Measurements from ENCODE around the gene FRMD7.
"Not testable (repeated sequence)": the region's sequence is repeated elsewhere in the genome, so short reads cannot be mapped to it uniquely, and the experiment has no call there.

FRMD7 gene

DNA sequence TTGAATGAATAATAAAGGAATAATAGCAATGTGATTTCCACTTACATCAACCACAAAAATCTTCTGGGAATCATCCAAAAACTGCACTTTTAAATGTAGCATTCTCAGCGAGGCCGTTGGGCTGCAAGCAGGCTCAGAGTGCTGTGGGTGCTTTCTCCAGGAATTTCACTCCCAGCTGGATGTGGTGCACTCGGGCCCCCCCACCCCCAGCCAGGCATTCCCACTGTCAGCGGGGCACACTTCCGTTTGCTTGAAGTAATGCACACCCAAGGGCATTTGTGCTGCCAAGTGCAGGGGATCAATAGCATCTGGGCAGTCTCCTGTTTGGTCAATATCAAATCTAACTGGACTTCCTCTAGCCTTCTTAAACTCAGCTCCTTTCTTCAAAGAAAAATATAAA is at the start of gene FRMD7:
Gene FRMD7 (minus strand): TSS at position 278 of the 400 bp plus-strand sequence. CDS start 176 bp downstream, at position 102.
- DNase-seq: no peak

DNA sequence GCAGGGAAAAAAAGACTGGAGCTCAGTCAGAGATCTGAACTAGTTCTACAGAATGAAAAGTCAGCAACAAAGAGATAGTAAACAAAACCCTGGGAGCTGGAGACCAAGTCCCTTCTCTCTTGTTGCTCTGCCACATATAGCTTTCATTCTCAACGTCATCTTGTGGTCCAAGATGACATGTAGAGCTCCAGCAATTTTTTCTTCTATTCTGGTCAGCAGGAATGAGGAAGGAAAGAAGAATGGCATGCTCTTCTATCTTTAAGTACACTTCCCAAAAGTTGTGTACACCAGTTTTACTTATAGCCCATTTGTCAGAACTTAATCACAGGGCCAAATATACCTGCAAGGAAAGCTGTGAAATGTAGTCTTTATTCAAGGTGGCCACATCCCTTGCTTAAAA is 45.8 kb upstream of the FRMD7 start:
- no peak for DNase-seq

DNA sequence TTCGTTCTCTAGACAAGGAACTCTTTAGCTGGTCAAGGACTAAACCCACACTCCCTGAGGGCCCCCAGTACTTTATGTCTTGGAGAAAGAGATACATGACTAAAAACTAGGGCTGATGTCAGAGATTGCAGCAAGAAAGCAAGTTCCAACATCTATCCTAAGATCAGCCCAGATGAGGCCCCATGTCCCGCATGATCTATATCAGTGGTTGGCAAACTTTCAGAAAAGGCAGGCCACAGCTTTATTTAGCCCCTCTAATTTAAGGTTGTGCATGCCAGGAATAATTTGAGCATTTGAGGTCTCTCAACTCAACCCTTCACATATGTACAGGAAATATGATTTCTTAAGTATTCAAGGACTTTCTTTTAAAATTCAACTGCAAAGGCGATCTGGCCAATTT is 44.1 kb upstream of the FRMD7 start:
- DNase-seq: no peak

DNA sequence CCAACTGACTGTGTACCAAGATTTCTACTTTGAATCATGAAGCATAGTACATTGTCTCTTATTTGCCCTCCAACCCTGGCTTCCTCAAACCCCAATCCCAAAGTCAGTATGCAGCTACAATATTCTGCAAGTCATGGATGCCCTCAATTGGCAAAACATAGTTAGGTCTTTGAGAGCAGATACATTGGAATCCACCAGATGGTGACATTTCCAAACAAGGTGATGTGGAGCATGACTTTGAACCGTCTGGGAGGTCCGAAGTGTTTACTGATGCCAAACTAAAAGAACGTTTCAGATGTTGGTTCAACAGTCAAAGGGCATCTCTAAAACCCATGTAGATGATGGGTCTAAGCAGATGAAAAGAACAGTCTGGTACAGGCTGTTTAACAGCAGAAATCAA is 43.7 kb upstream of the FRMD7 start:
- DNase-seq: no peak

GRCh38 chrX:132169554-132169953 is 41.7 kb upstream of the FRMD7 start:
- no peak for DNase-seq

- no peak for DNase-seq
Measured at GRCh38 chrX:132165651-132166050, 37.8 kb upstream of the FRMD7 start.

GRCh38 chrX:132165005-132165404 is 37.2 kb upstream of the FRMD7 start:
- no peak for DNase-seq

DNA sequence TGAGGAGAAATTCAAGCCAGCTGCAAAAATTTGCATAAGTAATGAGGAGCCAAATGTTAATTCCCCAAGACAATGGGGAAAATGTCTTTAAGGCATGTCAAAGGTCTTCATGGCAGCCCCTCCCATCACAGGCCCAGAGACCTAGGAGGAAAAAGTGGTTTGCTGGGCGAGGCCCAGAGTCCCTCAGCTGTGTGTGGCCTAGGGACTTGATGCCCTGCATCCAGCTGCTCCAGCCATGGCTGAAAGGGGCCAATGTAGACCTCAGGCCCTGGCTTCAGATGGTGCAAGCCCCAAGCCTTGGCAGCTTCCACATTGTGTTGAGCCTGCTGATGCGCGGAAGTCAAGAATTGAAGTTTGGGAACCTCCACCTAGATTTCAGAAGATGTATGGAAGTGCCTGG is 35.3 kb upstream of the FRMD7 start:
- DNase-seq: not testable (repeated sequence)

GRCh38 chrX:132153166-132153565 is 25.3 kb upstream of the FRMD7 start:
- no peak for DNase-seq

DNA sequence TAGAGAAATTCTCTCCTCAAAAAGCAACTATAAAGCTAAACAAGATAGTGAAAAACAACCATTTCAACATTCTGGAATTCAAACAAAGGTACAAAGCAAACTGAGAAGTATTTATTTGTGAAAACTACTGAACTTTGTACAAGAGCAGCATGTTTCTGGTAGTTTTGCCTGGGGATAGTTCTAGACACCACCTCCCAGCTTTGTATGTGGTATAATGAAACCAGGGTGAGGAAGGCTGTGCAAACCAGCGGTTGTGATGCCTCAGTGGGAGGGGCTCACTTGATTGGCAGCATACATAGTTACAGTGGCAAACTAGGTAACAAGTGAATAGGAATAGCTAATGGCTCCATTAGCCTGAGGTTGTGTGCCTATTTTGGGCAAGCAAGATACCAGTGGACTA is 18.6 kb upstream of the FRMD7 start:
- DNase-seq: no peak

DNA sequence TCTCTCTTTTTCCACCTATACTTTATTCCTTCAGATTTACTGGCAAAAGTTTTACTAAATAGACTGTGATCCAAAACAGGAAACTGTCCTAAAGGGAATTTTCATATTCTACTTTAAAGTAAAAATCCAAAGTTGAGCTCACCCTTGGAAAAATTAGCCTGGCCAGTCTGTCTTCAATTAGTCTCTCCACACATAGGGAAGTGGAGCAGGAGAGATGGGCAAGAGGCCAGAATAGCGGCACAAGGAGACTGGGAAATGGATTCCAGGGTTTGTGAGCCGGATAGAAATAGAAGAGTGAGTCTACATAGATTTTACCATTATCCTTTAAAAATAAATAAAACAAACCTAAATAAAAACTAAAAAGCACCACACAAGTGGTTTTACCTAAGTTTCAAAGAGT is 16.2 kb upstream of the FRMD7 start:
- no peak for DNase-seq

- no peak for DNase-seq
Measured at GRCh38 chrX:132125906-132126305, 1.9 kb downstream of the FRMD7 start.

DNA sequence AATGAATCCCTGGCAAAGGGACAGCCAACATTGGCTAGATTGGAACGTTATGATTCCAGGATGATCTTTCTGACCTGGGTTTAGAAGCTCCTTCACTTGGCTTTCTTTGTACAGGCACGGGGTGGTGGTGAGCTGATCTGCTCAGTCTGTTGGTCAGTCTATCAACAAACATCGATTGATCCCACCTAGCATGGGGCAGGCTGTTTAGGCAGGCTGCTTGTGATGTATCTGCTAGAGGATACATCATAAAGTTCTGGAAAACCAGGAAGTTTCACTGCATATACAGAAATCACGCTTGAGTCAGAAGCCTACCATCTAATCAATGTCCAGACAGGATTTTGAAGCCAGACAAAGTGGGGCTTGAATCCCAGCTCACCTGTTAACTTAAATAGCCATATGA is 6.9 kb downstream of the FRMD7 start:
- DNase-seq: no peak

GRCh38 chrX:132119821-132120515 is 7.9 kb downstream of the FRMD7 start:
- no peak for DNase-seq

DNA sequence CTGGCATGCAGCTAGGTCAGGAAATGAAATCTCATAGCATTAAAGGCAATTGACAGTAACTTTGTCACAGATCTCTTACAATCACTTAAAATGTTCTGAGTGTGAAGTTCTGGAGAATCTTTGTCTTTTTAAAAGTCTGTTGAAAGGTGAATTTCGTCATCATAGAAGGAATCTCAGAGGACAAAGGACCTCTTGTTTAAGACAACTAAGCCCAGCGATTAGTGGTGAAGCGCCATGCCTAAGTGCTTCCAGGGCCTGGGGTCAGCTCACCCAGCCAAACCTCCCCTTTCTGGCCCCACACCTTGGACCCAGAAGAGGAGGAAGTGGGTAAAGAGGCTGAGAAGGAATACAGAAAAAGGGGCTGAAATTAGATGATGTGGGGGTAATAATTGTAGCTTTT is 8.5 kb downstream of the FRMD7 start:
- DNase-seq: no peak

DNA sequence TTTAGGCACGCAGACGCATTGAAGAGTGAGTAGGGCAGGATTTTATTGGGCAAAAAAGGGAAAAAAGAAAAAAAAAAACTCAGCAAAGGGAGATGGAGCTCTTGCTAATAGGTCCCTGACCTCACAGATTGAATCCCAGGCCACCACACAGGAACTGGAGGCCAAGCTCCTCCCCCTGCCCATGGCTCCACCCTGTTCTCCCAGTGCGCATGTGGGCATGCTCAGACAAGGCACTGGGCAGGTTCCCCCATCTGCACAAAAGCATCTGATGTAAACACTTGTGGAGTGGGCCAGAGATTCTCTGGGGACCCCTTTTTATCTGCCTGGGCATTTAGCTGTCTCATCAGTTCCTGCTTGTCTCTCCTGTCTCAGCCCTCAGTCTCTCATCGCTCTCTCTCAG is 9.5 kb downstream of the FRMD7 start:
- DNase-seq: no peak

- DNase-seq: no peak
Measured at GRCh38 chrX:132115792-132116191, 12.0 kb downstream of the FRMD7 start.

GRCh38 chrX:132114607-132115006 is 13.2 kb downstream of the FRMD7 start:
- no peak for DNase-seq

DNA sequence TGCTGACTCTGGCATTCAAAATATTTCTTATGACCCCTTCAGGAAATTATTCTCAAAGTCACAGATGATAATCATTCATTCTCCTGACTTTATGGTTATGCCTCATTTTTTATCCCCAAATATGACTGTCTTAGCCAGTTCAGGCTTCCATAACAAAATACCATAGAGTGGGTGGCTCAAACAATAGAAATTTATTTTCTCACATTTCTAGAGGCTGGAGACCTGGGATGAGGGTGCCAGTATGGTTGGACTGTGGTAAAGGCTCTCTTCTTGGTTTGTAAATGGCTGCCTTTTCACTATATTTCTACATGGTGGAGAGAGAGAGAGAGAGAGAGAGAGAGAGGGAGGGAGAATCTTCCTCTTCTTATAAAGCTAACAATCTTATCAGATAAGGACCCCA is 20.5 kb downstream of the FRMD7 start:
- no peak for DNase-seq

- DNase-seq: no peak
Measured at GRCh38 chrX:132101799-132102198, 26.0 kb downstream of the FRMD7 start.

GRCh38 chrX:132101206-132101605 is 26.6 kb downstream of the FRMD7 start:
- no peak for DNase-seq

GRCh38 chrX:132098704-132099103 is 29.1 kb downstream of the FRMD7 start:
- not testable (repeated sequence) for DNase-seq

DNA sequence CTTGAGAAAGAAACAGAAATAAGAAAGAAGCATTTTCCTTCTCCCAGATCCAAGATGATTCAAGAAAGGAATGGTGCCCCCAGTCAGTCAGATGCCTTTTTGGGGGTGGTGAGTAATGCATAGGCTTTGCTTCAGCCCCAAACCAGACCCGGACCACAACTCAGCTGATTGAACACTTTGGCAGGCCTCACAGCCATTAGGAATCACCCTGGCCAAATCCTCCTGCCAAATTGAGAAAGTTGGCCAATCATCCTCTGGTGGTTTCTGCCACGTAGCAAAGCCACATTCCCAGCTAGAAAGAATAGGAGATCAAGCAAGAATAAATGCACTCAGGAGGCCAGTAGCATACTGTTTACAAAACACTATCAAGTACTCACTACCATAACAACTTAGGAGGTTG is 33.7 kb downstream of the FRMD7 start:
- DNase-seq: no peak

DNA sequence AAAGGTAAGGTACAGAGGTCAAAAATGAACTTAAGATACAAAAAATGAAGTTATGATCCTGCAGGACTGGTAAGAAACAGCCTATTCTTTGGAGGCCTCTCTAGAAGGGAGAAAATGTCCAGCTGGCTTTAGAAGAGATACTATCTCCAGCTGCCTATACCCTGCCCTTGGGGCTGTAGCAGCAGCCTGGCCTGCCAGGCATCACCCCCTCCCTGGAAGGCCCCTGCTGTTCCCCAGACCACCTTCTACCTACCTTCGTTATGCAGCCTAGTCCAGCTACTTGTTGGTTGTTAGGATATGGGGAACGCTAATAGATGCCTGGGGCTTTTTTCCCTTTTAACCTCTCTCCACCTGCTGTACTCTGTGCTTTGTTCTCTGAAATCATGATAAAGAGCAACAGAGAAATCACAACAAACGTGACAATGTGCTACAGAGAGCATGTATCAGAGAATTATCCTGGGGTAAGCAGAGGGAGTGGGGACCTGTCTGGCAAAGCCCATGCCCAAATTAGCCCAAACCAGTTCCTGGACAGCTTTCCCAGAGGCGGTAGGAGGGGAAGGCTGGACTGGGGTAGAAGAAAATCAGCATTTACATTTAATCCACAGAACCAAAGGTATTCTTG is 34.5 kb downstream of the FRMD7 start:
- DNase-seq: no peak

Data from activated CD4-positive, alpha-beta T cell treated with anti-CD3 and anti-CD28 coated beads, Interleukin-10, Interleukin-2, amounts not matched to agents 100 ng/mL and 50 ng/mL, durations not matched to agents 16 hours and 8 hours (primary cell).